NCI-H82 (cell line): ENCODE measurements around the gene KIF25.
A peak's percentile ranks its signal among the peaks of the same experiment; 100 is the strongest.
"Not testable (repeated sequence)": the region's sequence is repeated elsewhere in the genome, so short reads cannot be mapped to it uniquely, and the experiment has no call there.

Experiments used
- DNase-seq: peaks from one replicate; lab custom pipeline; 2025; lab: John Stamatoyannopoulos, UW

KIF25 gene

DNA sequence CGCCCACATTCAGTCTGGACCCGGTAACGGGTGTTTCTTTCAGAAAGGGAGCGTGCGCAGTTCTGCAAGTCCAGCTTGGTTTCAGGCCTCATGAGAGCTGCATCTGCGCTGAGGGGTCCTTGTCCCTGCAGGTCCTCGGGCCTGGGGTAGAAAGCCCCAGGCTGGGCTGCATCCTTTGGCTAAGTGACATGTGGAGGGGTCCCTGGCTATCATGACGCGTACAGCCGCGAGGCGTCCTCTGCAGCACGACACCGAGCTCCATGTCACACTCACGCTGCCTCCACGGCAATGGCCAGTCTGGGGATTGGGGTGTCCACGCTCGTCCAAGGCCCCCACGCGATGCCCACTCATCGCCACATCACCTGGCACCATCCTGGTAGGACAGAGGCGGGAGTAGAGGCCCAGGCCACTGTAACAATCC is 1.7 kb upstream of the KIF25 start:
- no peak for DNase-seq

DNA sequence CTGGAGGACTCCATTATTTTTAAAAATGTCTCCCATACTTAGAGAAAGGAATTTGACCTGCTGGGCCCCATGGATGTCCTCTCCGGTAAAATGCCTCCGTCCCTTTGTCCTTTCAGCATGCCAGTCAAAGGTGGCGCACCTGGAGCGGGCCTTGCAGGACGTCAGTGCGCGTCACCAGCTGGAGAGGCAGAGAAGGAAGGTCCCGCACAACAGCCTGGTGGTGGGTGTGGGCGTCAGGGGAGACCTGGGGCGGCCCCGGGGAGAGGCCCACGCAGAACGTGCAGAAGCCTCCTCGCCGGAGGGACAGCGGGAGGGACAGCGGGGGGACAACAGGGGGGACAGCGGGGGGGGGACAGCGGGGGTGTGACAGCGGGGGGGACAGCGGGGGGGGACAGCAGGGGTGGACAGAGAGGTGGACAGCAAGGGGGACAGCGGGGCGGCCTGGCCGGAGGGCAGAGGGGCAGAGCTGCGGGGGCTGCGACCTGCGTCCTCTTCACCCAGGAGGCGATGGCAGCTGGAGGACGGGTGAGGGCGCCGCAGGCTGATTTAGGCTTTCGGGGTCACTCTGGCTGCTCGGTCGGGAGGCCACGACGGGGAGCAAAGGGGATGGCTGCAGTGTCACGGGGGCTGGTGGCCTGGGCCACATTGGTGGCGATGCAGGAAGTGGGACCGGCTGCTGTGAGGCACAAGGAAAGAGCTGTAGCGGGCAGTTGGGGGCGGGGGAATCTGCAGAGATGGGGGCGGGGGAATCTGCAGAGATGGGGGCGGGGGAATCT is 859 bp upstream of the KIF25 start:
- no peak for DNase-seq

DNA sequence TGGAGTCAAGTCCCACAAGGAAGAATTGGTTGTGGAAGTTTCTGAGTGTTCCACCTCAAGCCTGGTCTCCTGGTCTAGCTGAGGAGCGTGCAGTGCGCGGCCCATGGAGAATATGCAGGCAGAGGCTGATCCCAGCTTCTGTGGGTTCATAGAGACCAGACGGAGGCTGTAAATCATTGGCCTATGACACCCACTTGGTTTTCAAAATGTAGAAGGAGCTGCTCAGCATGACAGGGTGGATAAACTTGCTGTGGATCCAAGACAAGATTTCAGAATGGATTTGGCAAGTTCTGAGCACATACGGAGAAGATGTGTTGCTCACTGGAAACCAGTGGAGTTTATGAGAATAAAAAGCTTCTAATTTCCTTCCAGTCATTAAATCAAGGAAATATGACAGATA is 744 bp downstream of the KIF25 start:
- DNase-seq = peak; percentile 16

DNA sequence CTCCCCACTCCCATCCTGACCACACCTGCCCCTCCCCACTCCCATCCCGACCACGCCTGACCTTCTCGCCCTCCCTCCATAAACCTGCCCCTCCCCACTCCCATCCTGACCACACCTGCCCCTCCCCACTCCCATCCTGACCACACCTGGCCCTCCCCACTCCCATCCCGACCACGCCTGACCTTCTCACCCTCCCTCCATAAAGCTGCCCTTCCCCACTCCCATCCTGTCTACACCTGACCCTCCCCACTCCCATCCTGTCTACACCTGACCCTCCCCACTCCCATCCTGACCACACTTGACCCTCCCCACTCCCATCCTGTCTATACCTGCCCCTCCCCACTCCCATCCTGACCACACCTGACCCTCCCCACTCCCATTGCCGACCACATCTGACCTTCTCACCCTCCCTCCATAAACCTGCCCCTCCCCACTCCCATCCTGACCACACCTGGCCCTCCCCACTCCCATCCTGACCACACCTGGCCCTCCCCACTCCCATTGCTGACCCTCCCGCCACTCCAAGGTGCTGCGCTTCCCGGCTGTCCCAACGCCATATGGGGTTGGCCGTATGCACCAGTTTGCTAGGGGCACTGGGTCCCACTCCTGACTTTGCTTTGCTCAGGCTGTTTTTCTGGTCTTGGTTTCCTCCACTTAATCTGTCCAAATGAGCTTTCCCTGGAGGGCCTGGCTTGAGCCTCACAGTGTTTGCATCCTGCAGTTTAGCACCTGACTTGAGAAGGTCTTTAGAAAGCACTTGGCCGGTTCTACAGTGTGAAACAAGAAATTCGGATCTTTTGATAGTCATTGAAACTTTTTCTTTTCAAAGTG is 2.9 kb downstream of the KIF25 start:
- DNase-seq = no peak

DNA sequence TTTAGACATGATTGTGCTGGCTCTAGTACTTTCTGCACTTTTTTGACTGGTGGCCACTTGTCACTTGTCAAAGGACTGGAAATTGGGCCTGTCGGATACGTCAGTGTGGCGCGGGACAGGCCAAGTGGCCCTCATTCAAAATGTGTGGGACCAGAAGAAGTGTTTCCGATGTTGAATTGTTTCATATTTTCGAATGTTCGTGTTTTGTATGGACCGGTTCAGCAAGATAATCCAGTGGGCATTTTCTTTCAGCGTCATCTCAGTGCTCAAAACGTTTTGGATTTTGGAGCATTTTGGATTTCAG is 3.5 kb downstream of the KIF25 start:
- no peak for DNase-seq

DNA sequence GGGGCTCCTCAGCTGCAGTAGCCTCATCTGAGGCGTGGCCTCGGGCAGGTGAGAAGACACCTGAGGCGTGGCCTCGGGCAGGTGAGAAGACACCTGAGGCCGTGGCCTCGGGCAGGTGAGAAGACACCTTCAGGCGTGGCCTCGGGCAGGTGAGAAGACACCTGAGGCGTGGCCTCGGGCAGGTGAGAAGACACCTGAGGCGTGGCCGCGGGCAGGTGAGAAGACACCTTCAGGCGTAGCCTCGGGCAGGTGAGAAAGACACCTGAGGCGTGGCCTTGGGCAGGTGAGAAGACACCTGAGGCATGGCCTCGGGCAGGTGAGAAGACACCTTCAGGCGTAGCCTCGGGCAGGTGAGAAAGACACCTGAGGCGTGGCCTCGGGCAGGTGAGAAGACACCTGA is 4.0 kb downstream of the KIF25 start:
- DNase-seq = not testable (repeated sequence)

DNA sequence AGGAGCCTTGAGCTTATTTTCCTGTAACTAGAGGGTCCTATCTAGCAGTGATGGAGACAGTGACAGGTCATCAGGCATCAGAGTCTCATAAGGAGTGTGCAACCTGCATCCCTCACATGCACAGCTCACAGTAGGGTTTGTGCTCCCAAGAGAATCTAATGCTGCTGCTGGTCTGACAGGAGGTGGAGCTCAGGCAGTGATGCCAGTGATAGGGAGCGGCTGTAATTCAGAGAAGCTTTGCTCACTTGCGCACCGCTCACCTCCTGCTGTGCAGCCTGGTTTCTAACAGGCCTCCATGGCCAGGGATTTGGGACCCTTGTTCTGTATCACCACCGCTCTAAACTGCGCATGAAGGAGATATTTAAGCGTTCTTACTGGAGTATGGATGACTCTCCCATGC is 5.3 kb downstream of the KIF25 start:
- DNase-seq = no peak

DNA sequence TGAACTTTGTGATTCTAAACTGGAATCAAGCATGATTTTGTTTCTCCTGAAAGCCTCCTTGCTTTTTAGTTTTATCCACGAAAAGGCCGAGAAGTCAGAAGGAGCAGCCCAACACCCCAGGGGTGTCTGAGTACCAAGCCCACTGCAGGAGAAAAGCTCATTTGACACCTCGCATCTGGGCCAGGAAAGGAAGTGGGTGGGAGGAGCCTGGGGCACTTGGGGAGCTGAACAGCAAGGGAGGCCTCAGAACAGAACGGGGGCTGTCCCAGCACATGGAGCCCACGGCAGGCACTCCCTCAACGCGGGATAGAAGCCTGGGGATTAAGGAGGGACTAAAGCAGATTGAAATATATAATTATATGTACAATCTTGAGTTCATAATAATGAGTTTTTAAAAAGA is 6.6 kb downstream of the KIF25 start:
- no peak for DNase-seq

DNA sequence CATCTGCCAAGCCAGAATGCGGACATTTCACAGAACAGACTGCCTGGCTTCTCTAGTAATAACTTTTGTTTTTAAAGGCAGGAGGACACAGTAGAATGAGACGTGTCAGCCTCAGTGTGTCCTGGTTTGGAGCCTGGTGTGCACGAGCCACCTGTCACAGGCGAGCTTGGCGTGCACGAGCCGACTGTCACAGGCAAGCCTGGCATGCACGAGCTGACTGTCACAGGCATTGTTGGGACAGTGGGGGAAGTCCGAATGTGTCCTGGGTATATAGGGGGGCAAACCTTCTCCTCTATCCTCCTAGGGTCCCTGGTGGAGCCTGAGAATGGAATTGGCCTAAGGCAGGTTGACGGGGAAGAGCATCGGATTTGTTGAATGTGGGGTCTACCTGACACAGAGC is 7.5 kb downstream of the KIF25 start:
- no peak for DNase-seq

DNA sequence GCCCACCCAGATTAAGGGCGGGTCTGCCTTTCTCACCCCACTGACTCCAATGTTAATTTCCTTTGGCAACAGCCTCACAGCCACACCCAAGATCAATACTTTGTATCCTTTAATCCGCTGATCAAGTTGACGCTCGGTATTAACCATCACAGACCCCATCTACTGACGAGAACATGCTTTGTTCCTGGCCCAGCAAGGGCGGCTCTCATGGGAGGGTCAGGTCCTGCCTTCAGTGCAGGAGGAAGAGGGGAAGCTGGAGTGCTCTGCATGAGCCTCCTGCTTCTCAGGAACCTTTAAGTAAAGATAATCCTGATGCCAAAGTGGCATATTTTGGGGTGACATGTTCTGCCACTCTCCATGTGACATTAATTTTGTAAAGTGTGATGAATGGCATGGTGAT is 8.3 kb downstream of the KIF25 start:
- no peak for DNase-seq

DNA sequence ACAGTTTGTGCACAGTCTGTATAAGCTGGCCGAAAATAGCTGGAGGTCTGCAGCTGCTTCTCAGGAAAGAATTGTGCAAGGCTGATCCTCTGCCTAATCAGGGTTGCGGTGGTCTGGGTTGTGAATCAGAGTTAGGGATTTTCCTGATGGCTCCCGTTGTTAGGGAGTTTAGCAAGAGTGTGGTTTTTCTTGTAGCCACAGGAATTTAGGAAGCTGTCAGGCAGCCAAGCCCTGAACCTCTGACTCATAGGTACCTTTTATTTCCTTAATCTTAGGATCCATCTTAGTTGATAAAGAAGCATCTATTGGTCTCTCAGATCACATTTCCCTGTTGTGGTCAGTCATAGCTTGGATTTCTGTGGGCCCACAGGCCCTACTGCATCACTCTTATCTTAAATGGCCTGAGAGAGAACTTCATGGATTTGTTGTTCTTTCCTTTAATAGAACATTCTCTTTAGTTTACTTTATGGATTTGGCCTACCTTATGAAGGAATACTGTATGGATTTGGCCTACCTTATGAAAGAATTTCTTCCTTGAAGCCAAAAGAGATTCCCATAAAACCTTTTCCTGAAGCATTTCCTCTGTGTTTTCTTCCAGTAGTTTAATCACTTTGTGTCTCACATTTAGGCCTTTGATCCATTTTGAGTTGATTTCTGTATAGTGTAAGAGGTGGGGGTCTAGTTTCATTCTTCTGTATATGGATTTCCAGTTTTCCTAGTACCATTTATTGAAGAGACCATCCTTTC is 10.3 kb downstream of the KIF25 start:
- DNase-seq = no peak

DNA sequence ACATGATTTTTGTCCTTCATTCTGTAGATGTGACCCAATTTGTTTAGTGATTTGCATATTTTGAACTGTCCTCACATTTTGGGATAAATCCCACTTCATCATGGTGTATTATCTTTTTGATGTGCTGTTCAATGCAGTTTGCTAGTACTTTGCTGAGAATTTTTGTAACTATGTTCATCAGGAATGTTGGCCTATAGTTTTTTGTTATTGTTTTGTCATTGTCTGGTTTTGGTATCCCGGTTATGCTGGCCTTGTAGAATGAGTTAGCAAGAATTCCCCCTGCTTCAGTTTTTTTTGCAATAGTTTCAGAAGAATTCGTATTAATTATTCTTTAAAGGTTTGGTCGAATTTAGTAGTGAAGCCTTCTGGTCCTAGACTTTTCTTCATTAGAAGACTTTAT is 11.9 kb downstream of the KIF25 start:
- DNase-seq = no peak

DNA sequence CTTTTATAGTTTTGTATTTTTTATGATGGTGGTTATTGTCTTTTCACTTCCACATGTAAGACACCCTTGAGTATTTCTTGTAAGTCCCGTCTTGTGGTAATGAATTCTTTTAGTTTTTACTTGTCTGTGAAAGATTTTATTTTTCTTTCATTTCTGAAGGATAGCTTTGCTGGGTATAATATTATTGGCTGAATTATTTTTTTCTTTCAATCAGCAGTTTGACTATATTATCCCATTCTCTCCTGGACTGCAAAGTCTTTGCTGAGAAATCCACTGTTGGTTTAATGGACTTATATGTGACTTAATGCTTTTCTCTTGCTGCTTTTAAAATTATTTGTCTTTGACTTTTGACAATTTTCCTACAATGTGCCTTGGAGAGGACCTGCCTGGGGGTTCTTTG is 13.8 kb downstream of the KIF25 start:
- no peak for DNase-seq

DNA sequence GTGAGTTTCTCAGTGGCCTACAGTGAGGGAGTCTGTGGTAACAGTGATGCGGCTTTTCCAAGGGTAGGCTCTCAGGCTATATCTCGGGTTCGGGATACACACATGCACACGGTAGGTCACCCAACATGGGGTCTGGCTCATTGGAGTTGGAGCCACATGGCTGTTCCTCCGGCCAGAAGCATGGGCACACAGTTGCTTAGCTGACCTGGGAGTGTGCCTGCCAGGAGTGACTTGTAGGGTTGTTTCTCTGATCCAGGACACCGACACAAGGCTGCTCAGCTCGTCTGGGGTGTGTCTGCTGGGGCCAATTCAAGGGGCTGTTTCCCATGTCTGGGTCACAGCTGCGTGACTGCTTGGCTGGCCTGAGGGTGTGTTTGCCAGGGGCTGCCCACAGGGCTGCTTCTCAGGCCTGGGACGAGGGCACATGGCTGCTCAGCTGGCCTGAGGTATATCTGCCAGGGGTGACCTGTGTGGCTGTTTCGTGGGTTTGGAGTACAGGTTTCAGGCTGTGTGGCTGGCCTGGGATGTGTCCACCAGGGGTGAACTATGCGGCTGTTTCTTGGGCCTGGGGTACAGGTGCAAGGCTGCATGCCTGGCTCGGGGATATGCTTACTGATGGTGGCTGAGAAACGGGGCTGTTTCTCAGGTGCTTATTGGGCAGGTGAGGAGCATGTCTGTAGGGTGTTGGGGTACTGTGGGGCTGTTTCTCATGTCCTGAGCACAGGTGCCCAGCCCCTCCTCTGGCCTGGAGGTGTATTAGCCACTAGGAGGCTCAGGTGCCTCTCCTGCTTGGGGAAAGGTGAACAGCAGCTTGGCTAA is 15.2 kb downstream of the KIF25 start:
- no peak for DNase-seq

DNA sequence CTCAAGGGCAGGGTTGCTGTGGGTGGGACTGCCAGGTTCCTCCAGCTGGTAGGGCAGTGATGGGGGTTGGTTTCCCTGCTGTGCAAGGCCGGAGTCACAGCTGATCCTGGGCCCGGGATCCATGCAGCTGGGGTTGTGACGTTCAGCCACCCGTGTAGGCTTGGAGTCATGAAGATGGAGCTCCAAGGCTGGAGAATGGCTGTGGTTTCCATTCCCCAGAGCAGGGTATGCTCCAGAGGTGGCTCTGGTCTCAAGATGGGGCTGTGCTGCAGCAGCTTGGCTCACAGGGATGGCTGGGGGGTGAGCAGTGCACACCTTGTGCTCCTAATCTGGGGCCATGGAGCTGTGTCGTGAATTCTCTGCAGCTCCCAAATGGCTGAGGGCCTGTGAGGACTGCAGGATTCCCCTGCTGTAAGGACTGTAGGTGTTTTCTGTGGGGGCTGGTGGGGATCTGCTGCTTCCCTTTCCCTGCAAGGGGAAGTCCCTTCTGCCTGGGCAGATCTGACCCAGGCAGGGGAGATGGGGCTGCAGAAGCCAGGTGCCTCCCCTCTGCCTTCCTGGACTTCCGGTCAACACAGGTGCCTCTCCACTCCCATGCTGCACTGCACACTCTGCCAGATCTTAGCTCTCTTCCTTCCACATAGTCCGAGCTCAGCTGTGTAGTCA is 15.9 kb downstream of the KIF25 start:
- no peak for DNase-seq

DNA sequence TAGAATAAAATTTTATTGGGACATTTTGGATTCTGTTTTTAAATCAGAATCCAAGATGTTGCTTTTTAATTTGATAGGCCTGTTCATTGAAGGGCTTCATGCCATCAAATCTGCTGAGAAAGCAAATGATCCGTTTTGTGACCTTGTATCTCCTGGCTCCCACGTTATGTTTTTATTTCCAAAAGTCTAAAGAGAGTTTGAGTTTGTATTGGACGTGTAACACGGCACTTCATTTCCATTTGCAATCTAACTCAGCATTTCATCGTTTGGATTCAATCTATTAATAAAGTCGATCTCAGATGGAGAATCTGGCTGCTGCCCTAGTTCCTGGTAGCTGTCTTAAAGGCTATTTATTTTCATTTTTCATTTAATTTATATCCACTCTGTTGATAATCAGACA is 17.0 kb downstream of the KIF25 start:
- DNase-seq = no peak

DNA sequence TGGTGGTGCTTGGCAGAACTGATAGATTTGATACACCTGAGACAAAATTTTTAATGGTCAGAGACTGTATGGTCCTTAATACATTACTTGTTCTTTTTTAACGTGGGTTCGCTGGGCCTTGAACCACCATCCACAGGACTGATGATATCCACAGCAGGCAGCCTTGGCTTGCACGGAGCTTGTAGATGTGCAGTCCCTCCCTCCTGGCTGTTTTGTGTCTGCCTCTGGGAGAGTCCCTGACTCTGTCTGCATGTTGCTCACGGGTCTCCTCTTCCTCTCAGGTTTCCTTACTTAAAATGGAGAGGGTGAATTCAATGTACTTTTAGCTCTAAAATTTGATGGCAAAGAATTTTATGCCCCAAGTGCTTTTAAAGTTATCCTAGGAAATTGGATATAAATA is 17.5 kb downstream of the KIF25 start:
- DNase-seq = no peak

DNA sequence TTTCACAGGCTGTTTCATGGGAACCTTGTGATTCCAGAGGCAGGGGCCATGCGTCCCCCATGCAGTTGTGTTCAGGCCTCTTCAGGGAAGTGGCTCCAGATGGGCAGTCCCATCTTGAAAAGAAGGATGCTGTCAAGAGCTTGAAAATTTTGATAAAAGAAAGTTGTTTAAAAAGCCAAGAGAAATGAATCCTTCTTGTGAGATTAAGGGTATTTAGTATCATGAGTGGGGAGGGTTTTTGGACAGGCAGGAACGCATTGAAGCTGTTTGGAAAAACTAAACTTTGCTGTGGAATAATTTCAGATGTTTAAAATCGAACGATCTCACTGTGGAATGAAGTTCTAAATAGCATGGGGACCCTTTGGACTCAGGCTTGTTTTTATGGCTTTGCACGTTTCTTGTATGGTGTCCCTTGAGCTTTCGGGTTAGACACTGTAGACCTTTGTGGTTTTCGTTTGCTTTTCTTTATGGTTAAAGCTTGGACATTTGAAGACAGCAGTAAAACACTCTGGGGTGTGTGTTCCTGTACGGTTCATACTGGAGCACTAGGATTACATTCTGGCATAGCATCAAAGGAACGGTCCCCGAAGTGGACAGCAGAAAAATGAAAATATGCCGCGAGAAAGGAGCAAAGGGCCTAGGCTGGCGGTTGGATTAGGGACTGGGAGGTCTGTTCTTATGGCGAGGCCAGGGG is 18.2 kb downstream of the KIF25 start:
- no peak for DNase-seq

DNA sequence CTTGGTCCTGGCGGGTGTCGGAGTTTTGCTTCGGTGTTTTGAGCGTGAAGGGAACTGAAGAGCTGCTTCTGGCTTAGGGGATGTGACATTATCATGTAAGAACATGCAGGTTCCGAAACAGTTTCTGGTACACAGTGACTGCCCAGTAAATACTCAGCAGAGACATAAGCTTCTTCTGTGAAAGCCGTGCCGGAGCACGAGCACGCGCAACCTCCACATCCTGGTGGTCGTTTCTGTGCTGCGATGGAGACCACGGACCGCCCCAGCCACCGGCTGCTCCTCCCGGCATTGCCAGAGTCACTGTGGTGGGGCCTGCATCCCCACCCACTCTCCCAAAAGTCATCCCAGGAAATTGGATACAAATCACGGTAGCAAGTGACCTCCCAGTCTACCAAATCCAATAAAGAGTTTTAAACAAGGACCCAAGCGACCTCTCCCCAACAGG is 18.7 kb downstream of the KIF25 start:
- no peak for DNase-seq

DNA sequence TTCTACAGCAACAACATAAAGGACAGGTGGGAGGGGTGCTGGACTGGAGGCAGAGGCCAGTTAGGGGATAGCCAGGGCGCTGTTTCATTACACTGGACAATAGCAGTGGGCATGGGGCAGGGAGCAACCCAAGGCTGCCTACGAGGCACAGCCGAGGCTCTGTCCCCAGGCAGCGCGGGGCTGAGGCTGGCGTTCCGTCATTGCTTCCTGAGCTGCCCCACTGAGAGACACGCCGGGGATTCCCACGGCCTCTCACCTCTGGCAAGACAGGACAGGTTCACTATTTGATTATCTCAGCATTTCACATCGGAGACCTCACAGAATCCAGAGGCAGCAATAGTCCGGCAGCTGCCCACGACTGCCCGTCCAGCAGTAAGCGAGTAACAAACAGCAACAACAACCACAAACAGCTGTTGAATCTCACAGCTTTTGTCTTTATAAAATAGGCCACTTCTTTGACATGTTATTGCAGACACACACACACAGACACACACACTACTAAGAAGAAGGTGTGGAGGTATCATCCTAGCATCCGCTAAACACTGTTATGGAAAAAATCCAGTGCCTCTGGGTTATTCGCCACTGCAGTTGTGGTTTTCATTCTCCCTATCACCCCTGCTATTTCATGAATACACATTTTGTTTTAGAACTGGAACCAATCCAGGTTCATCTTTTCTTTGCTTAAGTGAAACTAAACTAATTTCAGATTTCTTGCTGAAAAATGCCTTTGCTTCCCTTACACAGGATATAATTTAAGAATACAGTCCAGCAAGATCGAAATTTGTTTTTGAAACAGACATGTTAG is 19.5 kb downstream of the KIF25 start:
- DNase-seq = no peak
